Uterus (tissue), 4 donors: ENCODE results near the gene CSF1R. TPM values are rescaled to one million over a fixed set of nuclear protein-coding genes. Genes with fewer than 3 reads are reported as not detected.

ENCODE experiments used
- DNase-seq, 2 donors: peaks; one replicate each; pipeline ENCODE4 v3.0.0-alpha.2; 2019 to 2020
- H3K27ac ChIP-seq, 2 donors: fragments of 200-600 bp; sonication (generic); 1 replicate in 1 of 2; 2 replicates in 1 of 2; pipeline ENCODE4 v1.5.1; 2016 to 2018
- H3K27me3 ChIP-seq, 2 donors: fragments of 200-600 bp; sonication (generic); one replicate each; pipeline ENCODE4 v1.5.1; 2018 to 2019; ENCODE audit warnings: control low read depth in 1 of 2
- H3K36me3 ChIP-seq, 2 donors: fragments of 200-600 bp; sonication (generic); one replicate each; pipeline ENCODE4 v1.5.1; 2019; ENCODE audit warnings: control low read depth in 1 of 2
- H3K4me1 ChIP-seq, 2 donors: fragments of 200-600 bp; sonication (generic); one replicate each; pipeline ENCODE4 v1.5.1; 2018 to 2019; ENCODE audit warnings: control low read depth in 1 of 2
- H3K4me3 ChIP-seq, 2 donors: fragments of 200-600 bp; sonication (generic); 1 replicate in 1 of 2; 2 replicates in 1 of 2; pipeline ENCODE4 v1.5.1; 2018 to 2019; ENCODE audit warnings: mild to moderate bottlenecking in 1 of 2
- H3K9me3 ChIP-seq, 2 donors: fragments of 200-600 bp; sonication (generic); one replicate each; pipeline ENCODE4 v1.5.1; 2019; ENCODE audit warnings: control low read depth in 1 of 2
- CTCF ChIP-seq, 4 experiments: fragments of 200-600 bp in 2 of 4; fragments of 450-650 bp in 2 of 4; sonication (generic) in 2 of 4; IDR thresholded peaks; one replicate each; pipeline ENCODE4 v1.5.1; 2016 to 2019; ENCODE audit warnings: antibody characterized with exemption in 4 of 4, mild to moderate bottlenecking in 2 of 4, moderate library complexity in 1 of 4
- POLR2A ChIP-seq, 2 donors: fragments of 450-650 bp; IDR thresholded peaks; one replicate each; pipeline ENCODE4 v1.6.1; 2016; ENCODE audit warnings: antibody characterized with exemption in 2 of 2, mild to moderate bottlenecking in 1 of 2, moderate library complexity in 1 of 2
- intact Hi-C: fragments of 100-400 bp; cut with DNase I; formaldehyde crosslinking; loops from one replicate; pipeline ENCODE4 v1.15.1; 2023; ENCODE audit warnings: low total_unique reads
- total RNA-seq, 4 donors: library from RNA; depleted of rRNA in 3 of 4; stranded (reverse); fragments of >200 nt in 3 of 4; gene quantifications; one replicate each; pipeline versions ENCODE4 v1.1.0 to v1.2.4, GENCODE V29; 2014 to 2023
- donor health status: DM: yes; HTN: yes; CAD: no.

The CSF1R gene
- total RNA-seq, 4 donors from 2014 or later: 1.0 to 42.9 (median 22.8) TPM

- no peak overlapping the region for H3K27ac ChIP-seq
- no peak overlapping the region for H3K4me3 ChIP-seq
- intact Hi-C loops: no loop called here
- DNase-seq: no peak
- H3K4me1 ChIP-seq: no peaks in the 10 kb centered on the region
- no peaks in the 10 kb centered on the region for H3K9me3 ChIP-seq
- H3K36me3 ChIP-seq: no peaks in the 10 kb centered on the region
- H3K27me3 ChIP-seq: no peaks in the 10 kb centered on the region
- no peak for TF ChIP-seq CTCF (IDR thresholded peaks at IDR 0.05)
- TF ChIP-seq POLR2A (IDR thresholded peaks at IDR 0.05): no peak
Measured at GRCh38 chr5:150020249-150020648, 66.1 kb downstream of the CSF1R start.

- Histone ChIP-seq H3K27ac (no peak overlapping the region), H3K9me3 (no peaks in the 10 kb centered on the region), H3K4me1 (no peaks in the 10 kb centered on the region), H3K4me3 (no peak overlapping the region), H3K27me3 (no peaks in the 10 kb centered on the region), H3K36me3 (no peaks in the 10 kb centered on the region)
- no peak for TF ChIP-seq CTCF (IDR thresholded peaks at IDR 0.05)
- TF ChIP-seq POLR2A (IDR thresholded peaks at IDR 0.05): no peak
- intact Hi-C loops: no loop called here
- DNase-seq: no peak
Measured at GRCh38 chr5:150017226-150018005, 68.9 kb downstream of the CSF1R start.

DNA sequence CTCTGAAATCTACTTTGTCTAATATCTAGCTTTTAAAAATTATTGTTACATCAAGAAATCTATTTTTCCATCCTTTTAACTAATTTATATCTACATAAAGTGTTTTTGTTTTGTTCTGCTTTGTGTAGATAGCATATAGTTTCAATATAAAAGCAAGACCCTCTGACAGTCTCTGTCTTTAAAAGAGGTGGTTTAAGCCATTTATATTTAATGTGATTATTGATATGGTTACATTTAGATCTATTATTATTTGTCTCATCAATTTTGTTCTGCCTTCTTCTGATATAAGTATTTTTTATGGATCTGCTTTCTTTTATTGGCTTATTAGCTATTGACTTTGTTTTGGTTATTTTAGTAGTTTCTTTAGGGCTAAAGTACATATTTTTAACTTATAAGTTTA is 69.8 kb downstream of the CSF1R start:
- Histone ChIP-seq H3K27me3 (no peaks in the 10 kb centered on the region), H3K9me3 (no peaks in the 10 kb centered on the region), H3K27ac (no peak overlapping the region), H3K4me3 (no peak overlapping the region), H3K36me3 (no peaks in the 10 kb centered on the region), H3K4me1 (no peaks in the 10 kb centered on the region)
- no peak for DNase-seq
- no peak for TF ChIP-seq CTCF (IDR thresholded peaks at IDR 0.05)
- intact Hi-C loops: no loop called here

GRCh38 chr5:150015415-150015814 is 70.9 kb downstream of the CSF1R start:
- intact Hi-C loops: no loop called here
- no peak overlapping the region for H3K27ac ChIP-seq
- no peaks in the 10 kb centered on the region for H3K36me3 ChIP-seq
- no peak overlapping the region for H3K4me3 ChIP-seq
- H3K9me3 ChIP-seq: no peaks in the 10 kb centered on the region
- no peak for DNase-seq
- no peak for TF ChIP-seq CTCF (IDR thresholded peaks at IDR 0.05)
- no peak for TF ChIP-seq POLR2A (IDR thresholded peaks at IDR 0.05)
- no peaks in the 10 kb centered on the region for H3K4me1 ChIP-seq
- no peaks in the 10 kb centered on the region for H3K27me3 ChIP-seq

GRCh38 chr5:150014456-150014855 is 71.9 kb downstream of the CSF1R start:
- Histone ChIP-seq H3K9me3 (no peaks in the 10 kb centered on the region), H3K27ac (no peak overlapping the region), H3K4me3 (no peak overlapping the region), H3K36me3 (no peaks in the 10 kb centered on the region), H3K27me3 (no peaks in the 10 kb centered on the region), H3K4me1 (no peaks in the 10 kb centered on the region)
- TF ChIP-seq CTCF (IDR thresholded peaks at IDR 0.05) (no peak), POLR2A (IDR thresholded peaks at IDR 0.05) (no peak)
- intact Hi-C loops: no loop called here
- no peak for DNase-seq
